Heart left ventricle (tissue), 13 donors: ENCODE results near the gene TRIM22.

Experiments
- POLR2A ChIP-seq, 2 donors: fragments of 450-650 bp; IDR thresholded peaks; one replicate each; pipeline ENCODE4 v1.6.1; 2017; ENCODE audit warnings: antibody characterized with exemption in 2 of 2, mild to moderate bottlenecking in 2 of 2, moderate library complexity in 2 of 2
- TF ChIP-seq, protein P1 (sequence below), 12 donors: fragments of 200-600 bp; sonication (generic) in 4 of 12; IDR thresholded peaks; one replicate each; pipeline versions ENCODE4 v1.5.0 to v1.8.0; 2018 to 2022; ENCODE audit warnings: antibody characterized with exemption in 12 of 12, mild to moderate bottlenecking in 5 of 12
- donor health status: ischemic (EF 13 %, LVEDD 7.1; RV severe dilation, severe dysfunction).
- donor health status: DM: no; HTN: yes; CAD: no.
- donor health status: DM: no; HTN: no; CAD: no.
- donor health status: ischemic (EF 25% LVEDD 6.9; RV normal size, moderate dysfunction).
- donor health status: ischemic (EF 25% LVEDD 5.7; RV mildly dilated, moderate dysfunction).
- donor health status: ischemic (EF 35%, LVEDD 5.7; RV mildly dilated, moderate dysfunction).
- donor health status: nonischemic (EF 11% LVEDD 7.7; RV severe dilation, severe dysfunction).
- donor health status: DM: yes; HTN: yes; CAD: no.
- donor health status: PGD.
- donor health status: ischemic (EF 29% LVEDD 5.4; RV normal size, mild dysfunction).
- donor health status: nonischemic (EF 23%, LVEDD 6.1; RV moderate dilation, normal function).

- TF ChIP-seq, protein P1, sequence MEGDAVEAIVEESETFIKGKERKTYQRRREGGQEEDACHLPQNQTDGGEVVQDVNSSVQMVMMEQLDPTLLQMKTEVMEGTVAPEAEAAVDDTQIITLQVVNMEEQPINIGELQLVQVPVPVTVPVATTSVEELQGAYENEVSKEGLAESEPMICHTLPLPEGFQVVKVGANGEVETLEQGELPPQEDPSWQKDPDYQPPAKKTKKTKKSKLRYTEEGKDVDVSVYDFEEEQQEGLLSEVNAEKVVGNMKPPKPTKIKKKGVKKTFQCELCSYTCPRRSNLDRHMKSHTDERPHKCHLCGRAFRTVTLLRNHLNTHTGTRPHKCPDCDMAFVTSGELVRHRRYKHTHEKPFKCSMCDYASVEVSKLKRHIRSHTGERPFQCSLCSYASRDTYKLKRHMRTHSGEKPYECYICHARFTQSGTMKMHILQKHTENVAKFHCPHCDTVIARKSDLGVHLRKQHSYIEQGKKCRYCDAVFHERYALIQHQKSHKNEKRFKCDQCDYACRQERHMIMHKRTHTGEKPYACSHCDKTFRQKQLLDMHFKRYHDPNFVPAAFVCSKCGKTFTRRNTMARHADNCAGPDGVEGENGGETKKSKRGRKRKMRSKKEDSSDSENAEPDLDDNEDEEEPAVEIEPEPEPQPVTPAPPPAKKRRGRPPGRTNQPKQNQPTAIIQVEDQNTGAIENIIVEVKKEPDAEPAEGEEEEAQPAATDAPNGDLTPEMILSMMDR (IDR thresholded peaks at IDR 0.05): no peak
- no peak for TF ChIP-seq POLR2A (IDR thresholded peaks at IDR 0.05)
Measured at GRCh38 chr11:5705688-5706087, 16.1 kb downstream of the TRIM22 start.
